Activated CD4-positive, alpha-beta T cell treated with anti-CD3 and anti-CD28 coated beads for 36 hours (primary cell): Measurements from ENCODE around the gene IL17F. TPM values are rescaled to one million over a fixed set of nuclear protein-coding genes. Genes with fewer than 3 reads are reported as not detected.
A peak's percentile ranks its signal among the peaks of the same experiment; 100 is the strongest.

Source experiments
- ATAC-seq: fragments of 200-7000 bp; cut with Tn5 transposase; one replicate; pipeline ENCODE4 v1.10.0; 2021; ENCODE audit warnings: mild to moderate bottlenecking, moderate library complexity
- CTCF ChIA-PET: fragments of 350-600 bp; sonication (Branson Sonifier 250); formaldehyde crosslinking; loops from one replicate; lab custom pipeline; 2021; ENCODE audit warnings: antibody characterized with exemption; lab: Charles Lee
- POLR2A ChIA-PET: fragments of 350-600 bp; sonication (Branson Sonifier 250); formaldehyde crosslinking; loops from one replicate; lab custom pipeline; 2021; ENCODE audit warnings: antibody characterized with exemption, inconsistent platforms; lab: Charles Lee
- DNase-seq: peaks from one replicate; pipeline ENCODE4 v3.0.0-alpha.2; 2020
- H3K27ac Mint-ChIP-seq: one replicate; pipeline ENCODE4 v1.8.0; 2021; ENCODE audit warnings: mixed read lengths
- H3K27me3 Mint-ChIP-seq: one replicate; pipeline ENCODE4 v1.8.0; 2021; ENCODE audit warnings: mixed read lengths
- H3K36me3 Mint-ChIP-seq: one replicate; pipeline ENCODE4 v1.8.0; 2021; ENCODE audit warnings: low read depth, mixed read lengths
- H3K4me1 Mint-ChIP-seq: one replicate; pipeline ENCODE4 v1.8.0; 2021; ENCODE audit warnings: mixed read lengths
- H3K4me3 Mint-ChIP-seq: one replicate; pipeline ENCODE4 v1.8.0; 2021; ENCODE audit warnings: mild to moderate bottlenecking, moderate library complexity, mixed read lengths
- H3K9me3 Mint-ChIP-seq: one replicate; pipeline ENCODE4 v1.8.0; 2021; ENCODE audit warnings: low read depth, mixed read lengths
- intact Hi-C, 2 experiments: fragments of 100-400 bp; cut with DNase I in 1 of 2; cut with micrococcal nuclease in 1 of 2; formaldehyde crosslinking; loops; one replicate each; pipeline versions ENCODE4 v1.14.2 to v1.15.1; 2022 to 2024; cut with DNase I, micrococcal nuclease
- total RNA-seq, 2 experiments: library from RNA; stranded (reverse); gene quantifications; one replicate each; pipeline ENCODE4 v1.2.3, GENCODE V29; 2021

IL17F gene
- total RNA-seq: 100 to 1,000 TPM; 155 to 157 TPM

- POLR2A ChIA-PET: no interaction called here
- H3K4me1 Mint-ChIP-seq: no peaks in the 10 kb centered on the region
- H3K4me3 Mint-ChIP-seq: no peak within 1 kb of the TSS
- H3K27ac Mint-ChIP-seq: no peak within 1 kb of the TSS
- no peak for DNase-seq
- no peaks in the 10 kb centered on the region for H3K36me3 Mint-ChIP-seq
- H3K27me3 Mint-ChIP-seq: peaks cover 14% of the 10 kb centered on the region
- ATAC-seq: no peak
- CTCF ChIA-PET: interaction anchor here (0.7 to 1.2 kb wide), 2 partner anchors 14 to 375 kb away, joined by 3 read pairs; no protein-coding TSS in a partner anchor
- no peaks in the 10 kb centered on the region for H3K9me3 Mint-ChIP-seq
- intact Hi-C loops: no loop called here
Observed at GRCh38 chr6:52244400-52244799, at the start of gene IL17F. Gene IL17F, minus strand, starts transcription at chr6:52244500. Its CDS starts 71 bp downstream, at chr6:52244429.

- CTCF ChIA-PET: interaction anchor here (1.0 to 1.7 kb wide), 3 partner anchors 11 to 107 kb away, joined by 3 to 8 read pairs (median 4); no protein-coding TSS in a partner anchor
- peaks cover 4% of the 10 kb centered on the region for H3K36me3 Mint-ChIP-seq
- intact Hi-C loops: no loop called here
- H3K9me3 Mint-ChIP-seq: peaks cover 2% of the 10 kb centered on the region
- H3K27me3 Mint-ChIP-seq: no peaks in the 10 kb centered on the region
- POLR2A ChIA-PET: no interaction called here
- no peak overlapping the region for H3K4me3 Mint-ChIP-seq
- DNase-seq (no peak), ATAC-seq (no peak)
- H3K27ac Mint-ChIP-seq: no peak overlapping the region
- H3K4me1 Mint-ChIP-seq: peaks cover 28% of the 10 kb centered on the region
Observed at GRCh38 chr6:52293067-52293466, 48.8 kb upstream of the IL17F start.

- Mint-ChIP-seq H3K4me3 (no peak overlapping the region), H3K36me3 (peaks cover 4% of the 10 kb centered on the region), H3K27ac (no peak overlapping the region), H3K4me1 (peaks cover 16% of the 10 kb centered on the region), H3K27me3 (no peaks in the 10 kb centered on the region), H3K9me3 (no peaks in the 10 kb centered on the region)
- ChIA-PET CTCF (interaction anchor here (1.3 to 10.6 kb wide), 3 partner anchors 102 to 114 kb away, joined by 3 to 153 read pairs (median 46); no protein-coding TSS in a partner anchor), POLR2A (no interaction called here)
- ATAC-seq (no peak), DNase-seq (no peak)
- intact Hi-C loops: loop anchor here in 1 of 2 experiments (10.0 kb wide), 1 partner anchor 1056 kb away; the partner anchor contains the start of gene ELOVL5
Observed at GRCh38 chr6:52288841-52289240, 44.5 kb upstream of the IL17F start.

GRCh38 chr6:52288216-52288615 lies 43.9 kb upstream of the IL17F start:
- intact Hi-C loops: loop anchor here in 1 of 2 experiments (10.0 kb wide), 1 partner anchor 1057 kb away; the partner anchor contains the start of gene ELOVL5
- DNase-seq: no peak
- H3K27me3 Mint-ChIP-seq: no peaks in the 10 kb centered on the region
- peaks cover 19% of the 10 kb centered on the region for H3K4me1 Mint-ChIP-seq
- H3K4me3 Mint-ChIP-seq: no peak overlapping the region
- no peaks in the 10 kb centered on the region for H3K9me3 Mint-ChIP-seq
- H3K27ac Mint-ChIP-seq: peak overlapping the region; percentile 47
- H3K36me3 Mint-ChIP-seq: peaks cover 9% of the 10 kb centered on the region
- POLR2A ChIA-PET: no interaction called here
- no peak for ATAC-seq
- CTCF ChIA-PET: interaction anchor here (3.8 to 10.6 kb wide), 3 partner anchors 102 to 115 kb away, joined by 38 to 153 read pairs (median 46); no protein-coding TSS in a partner anchor

- no peak for ATAC-seq
- no peaks in the 10 kb centered on the region for H3K9me3 Mint-ChIP-seq
- H3K4me1 Mint-ChIP-seq: peaks cover 30% of the 10 kb centered on the region
- peak overlapping the region; percentile 73 for H3K27ac Mint-ChIP-seq
- POLR2A ChIA-PET: no interaction called here
- no peak overlapping the region for H3K4me3 Mint-ChIP-seq
- peak; percentile 84 for DNase-seq
- intact Hi-C loops: loop anchor here in 1 of 2 experiments (1.0 to 10.0 kb wide), 2 partner anchors 9 to 1058 kb away; partner anchors contain the start of gene ELOVL5
- H3K27me3 Mint-ChIP-seq: no peaks in the 10 kb centered on the region
- CTCF ChIA-PET: interaction anchor here (0.5 to 10.6 kb wide), 21 partner anchors 8 to 365 kb away, joined by 3 to 153 read pairs (median 7); partner anchors contain the start of genes EFHC1 and PAQR8
- H3K36me3 Mint-ChIP-seq: peaks cover 22% of the 10 kb centered on the region
Observed at GRCh38 chr6:52286798-52287432, 42.6 kb upstream of the IL17F start.

- POLR2A ChIA-PET: interaction anchor here (0.6 to 1.9 kb wide), 15 partner anchors 11 to 140 kb away, joined by 3 to 11 read pairs (median 4); partner anchors contain the start of genes EFHC1 and PAQR8
- CTCF ChIA-PET: interaction anchor here (0.6 to 10.6 kb wide), 37 partner anchors 9 to 379 kb away, joined by 3 to 153 read pairs (median 6); partner anchors contain the start of genes EFHC1 and PAQR8
- Mint-ChIP-seq H3K36me3 (peaks cover 35% of the 10 kb centered on the region), H3K4me1 (peaks cover 42% of the 10 kb centered on the region), H3K9me3 (no peaks in the 10 kb centered on the region), H3K4me3 (no peak overlapping the region), H3K27me3 (no peaks in the 10 kb centered on the region), H3K27ac (no peak overlapping the region)
- DNase-seq: no peak
- intact Hi-C loops: loop anchor here (1.0 to 10.0 kb wide), 10 partner anchors 11 to 1059 kb away; partner anchors contain the start of genes FBXO9 (in 2 of the 2), ELOVL5 (in 1 of the 2), GSTA4 (in 1 of the 2) and TRAM2 (in 1 of the 2)
- ATAC-seq: peak; percentile 22
Observed at GRCh38 chr6:52285177-52286068, 41.1 kb upstream of the IL17F start.

GRCh38 chr6:52284460-52285176 lies 40.3 kb upstream of the IL17F start, which contains the start of gene MCM3:
Gene MCM3, minus strand, starts transcription at chr6:52284742. Its CDS starts 68 bp downstream, at chr6:52284674.
- Mint-ChIP-seq H3K27me3 (no peaks in the 10 kb centered on the region), H3K9me3 (no peaks in the 10 kb centered on the region), H3K4me1 (peaks cover 47% of the 10 kb centered on the region), H3K4me3 (no peak within 1 kb of the TSS), H3K36me3 (peaks cover 42% of the 10 kb centered on the region), H3K27ac (peak within 1 kb of the TSS; percentile 82)
- ChIA-PET CTCF (interaction anchor here (0.8 to 10.6 kb wide), 24 partner anchors 8 to 378 kb away, joined by 3 to 153 read pairs (median 9); partner anchors contain the start of genes EFHC1 and PAQR8), POLR2A (interaction anchor here (0.6 to 1.9 kb wide), 14 partner anchors 12 to 141 kb away, joined by 3 to 11 read pairs (median 4); partner anchors contain the start of gene EFHC1)
- ATAC-seq: peak; percentile 97
- intact Hi-C loops: loop anchor here (1.0 to 10.0 kb wide), 14 partner anchors 12 to 1060 kb away; partner anchors contain the start of genes EFHC1 (in 2 of the 2), FBXO9 (in 2 of the 2), PAQR8 (in 2 of the 2) and ELOVL5 (in 1 of the 2)
- DNase-seq: peak; percentile 98

GRCh38 chr6:52284131-52284459 lies 39.8 kb upstream of the IL17F start:
- H3K27me3 Mint-ChIP-seq: no peaks in the 10 kb centered on the region
- peaks cover 49% of the 10 kb centered on the region for H3K4me1 Mint-ChIP-seq
- POLR2A ChIA-PET: interaction anchor here (0.6 to 1.9 kb wide), 4 partner anchors 78 to 116 kb away, joined by 4 to 11 read pairs (median 5); partner anchors contain the start of gene PAQR8
- intact Hi-C loops: loop anchor here (1.0 to 10.0 kb wide), 10 partner anchors 21 to 1061 kb away; partner anchors contain the start of genes EFHC1 (in 2 of the 2), FBXO9 (in 2 of the 2), PAQR8 (in 2 of the 2) and ELOVL5 (in 1 of the 2)
- no peaks in the 10 kb centered on the region for H3K9me3 Mint-ChIP-seq
- no peak overlapping the region for H3K27ac Mint-ChIP-seq
- no peak for ATAC-seq
- CTCF ChIA-PET: interaction anchor here (0.6 to 10.6 kb wide), 12 partner anchors 16 to 368 kb away, joined by 3 to 153 read pairs (median 6); partner anchors contain the start of genes EFHC1 and PAQR8
- peaks cover 46% of the 10 kb centered on the region for H3K36me3 Mint-ChIP-seq
- DNase-seq: peak; percentile 71
- no peak overlapping the region for H3K4me3 Mint-ChIP-seq

- ChIA-PET CTCF (interaction anchor here (1.2 to 10.6 kb wide), 10 partner anchors 11 to 137 kb away, joined by 3 to 153 read pairs (median 4); partner anchors contain the start of gene EFHC1), POLR2A (interaction anchor here (0.6 to 1.8 kb wide), 5 partner anchors 19 to 202 kb away, joined by 3 to 6 read pairs (median 5); partner anchors contain the start of gene PAQR8)
- Mint-ChIP-seq H3K27ac (peak overlapping the region; percentile 82), H3K27me3 (no peaks in the 10 kb centered on the region), H3K9me3 (no peaks in the 10 kb centered on the region), H3K4me3 (no peak overlapping the region), H3K4me1 (peaks cover 58% of the 10 kb centered on the region), H3K36me3 (peaks cover 56% of the 10 kb centered on the region)
- no peak for ATAC-seq
- DNase-seq: no peak
- intact Hi-C loops: loop anchor here (5.0 to 10.0 kb wide), 2 partner anchors 379 to 1062 kb away; partner anchors contain the start of gene ELOVL5 (in 1 of the 2)
Observed at GRCh38 chr6:52283111-52283510, 38.8 kb upstream of the IL17F start.
